K562 (cell line): ENCODE measurements around the gene LRP1B. TPM values are rescaled to one million over a fixed set of nuclear protein-coding genes. Genes with fewer than 3 reads are reported as not detected.

Experiments
- ATAC-seq: fragments of 200-7000 bp; cut with Tn5 transposase; 3 replicates; pipeline ENCODE4 v1.9.1; 2020; ENCODE audit warnings: moderate library complexity
- BruUV-seq: library from RNA; stranded (reverse); fragments of 400-500 nt; replicated peaks from 2 replicates; lab custom pipeline; 2021; lab: Mats Ljungman, UMichigan
- CTCF ChIA-PET: fragments of 300-600 bp; formaldehyde crosslinking; extraction: SDS; loops from one replicate; lab custom pipeline; 2021; ENCODE audit warnings: low intra/inter-chr PET ratio; lab: Yijun Ruan, JAX
- POLR2A ChIA-PET: fragments of 300-600, 350-650 bp; sonication (Branson Sonifier 250); formaldehyde crosslinking; extraction: SDS; loops from one replicate; lab custom pipeline; 2021; ENCODE audit warnings: antibody characterized with exemption, inconsistent platforms; lab: Yijun Ruan, JAX
- DNase-seq, 4 experiments: peaks; one replicate each; pipeline versions ENCODE4 v3.0.0 to v3.0.0-alpha.2; 2011 to 2018; ENCODE audit warnings: low spot score in 3 of 4, mixed read lengths in 3 of 4; ENCODE audit errors: extremely low read depth in 1 of 4
- FAIRE-seq: peaks from 2 replicates; lab custom pipeline; 2011; peaks lifted over from hg19 to GRCh38; lab: Jason Lieb, UNC
- H2AFZ ChIP-seq: 2 replicates; pipeline ENCODE4 v1.6.0; 2011; ENCODE audit warnings: low read depth, low read length, control low read depth, inconsistent platforms
- H3K27ac ChIP-seq: fragments of 200-600 bp; 3 replicates; pipeline ENCODE4 v1.8.0; 2011; ENCODE audit warnings: low read depth, mild to moderate bottlenecking, control low read depth, inconsistent platforms, low read length, moderate library complexity, mixed read lengths; ENCODE audit errors: extremely low read depth
- H3K27me3 ChIP-seq, 2 experiments: fragments of 300-600 bp in 1 of 2; 2 replicates in 1 of 2; 3 replicates in 1 of 2; pipeline versions ENCODE4 v1.6.0 to v1.8.0; 2011; ENCODE audit warnings: inconsistent platforms in 2 of 2, low read length in 2 of 2, mild to moderate bottlenecking in 1 of 2, mixed read lengths in 1 of 2, moderate library complexity in 1 of 2; ENCODE audit not compliant: control insufficient read depth in 2 of 2, insufficient read depth in 2 of 2
- H3K36me3 ChIP-seq: fragments of 300-600 bp; 3 replicates; pipeline ENCODE4 v1.8.0; 2011; ENCODE audit warnings: mild to moderate bottlenecking, low read length, inconsistent platforms; ENCODE audit not compliant: control insufficient read depth, insufficient read depth
- H3K4me1 ChIP-seq, 2 experiments: fragments of 200-600 bp in 1 of 2; replicated peaks in 1 of 2; 2 replicates in 1 of 2; 3 replicates in 1 of 2; pipeline versions ENCODE4 v1.5.1 to v1.8.0; 2011; ENCODE audit warnings: inconsistent platforms in 2 of 2, low read length in 2 of 2, mild to moderate bottlenecking in 1 of 2, mixed read lengths in 1 of 2, moderate library complexity in 1 of 2; ENCODE audit not compliant: control insufficient read depth in 2 of 2, insufficient read depth in 2 of 2
- H3K4me2 ChIP-seq: 2 replicates; pipeline ENCODE4 v1.6.1; 2011; ENCODE audit warnings: low read length, control low read depth, inconsistent platforms, mixed read lengths; ENCODE audit not compliant: insufficient read depth
- H3K4me3 ChIP-seq: fragments of 200-600 bp; sonication (generic), shearing (Covaris generic); 2 replicates; pipeline ENCODE4 v1.5.1; 2016; ENCODE audit warnings: control low read depth, inconsistent platforms
- H3K79me2 ChIP-seq: fragments of 200-600 bp; 3 replicates; pipeline ENCODE4 v1.8.0; 2011; ENCODE audit warnings: low read length, inconsistent platforms; ENCODE audit not compliant: control insufficient read depth, insufficient read depth
- H3K9ac ChIP-seq, 2 experiments: 2 replicates each; pipeline versions ENCODE4 v1.6.0 to v1.6.1; 2011; ENCODE audit warnings: low read depth in 2 of 2, low read length in 2 of 2, control low read depth in 1 of 2, inconsistent platforms in 1 of 2, mild to moderate bottlenecking in 1 of 2, mixed read lengths in 1 of 2; ENCODE audit not compliant: insufficient read depth in 1 of 2
- H3K9me1 ChIP-seq: one replicate; pipeline ENCODE4 v1.6.0; 2011; ENCODE audit warnings: inconsistent platforms, mild to moderate bottlenecking, low read length, moderate library complexity; ENCODE audit not compliant: control insufficient read depth, insufficient read depth
- H3K9me3 ChIP-seq: replicated peaks from 2 replicates; pipeline ENCODE4 v1.5.1; 2011; ENCODE audit warnings: low read depth, low read length, inconsistent platforms; ENCODE audit not compliant: control insufficient read depth, insufficient read depth
- H4K20me1 ChIP-seq: replicated peaks from 2 replicates; pipeline ENCODE4 v1.6.1; 2011; ENCODE audit warnings: low read length, inconsistent platforms, mixed read lengths; ENCODE audit not compliant: control insufficient read depth, insufficient read depth
- BRF1 ChIP-seq: IDR thresholded peaks from 3 replicates; pipeline ENCODE4 v1.6.1; 2011; ENCODE audit warnings: borderline replicate concordance, mild to moderate bottlenecking; ENCODE audit not compliant: insufficient read length; ENCODE audit errors: extremely low read depth
- CCNT2 ChIP-seq: IDR thresholded peaks from 2 replicates; pipeline ENCODE4 v1.6.1; 2011; ENCODE audit warnings: borderline replicate concordance, low read depth, mild to moderate bottlenecking, moderate library complexity, mixed read lengths, low read length; ENCODE audit not compliant: insufficient read length; ENCODE audit errors: extremely low read depth
- HDAC2 ChIP-seq: fragments of 450-650 bp; IDR thresholded peaks from 2 replicates; pipeline ENCODE4 v1.6.1; 2016; ENCODE audit warnings: mild to moderate bottlenecking
- KHSRP ChIP-seq: fragments of 450-650 bp; IDR thresholded peaks from 2 replicates; pipeline ENCODE4 v1.6.1; 2017
- NR4A1 ChIP-seq, 2 experiments: fragments of 250-450 bp in 1 of 2; fragments of 450-650 bp in 1 of 2; sonication (Bioruptor Pico) in 1 of 2; IDR thresholded peaks; 2 replicates each; pipeline versions ENCODE4 v1.4.0 to v1.6.1; 2016 to 2020; ENCODE audit warnings: mild to moderate bottlenecking in 2 of 2, missing compliant biosample characterization in 1 of 2, missing genetic modification characterization in 1 of 2, moderate library complexity in 1 of 2
- PCBP1 ChIP-seq: fragments of 200-400 bp; formaldehyde crosslinking; IDR thresholded peaks from 2 replicates; pipeline ENCODE4 v1.6.1; 2018; ENCODE audit warnings: mild to moderate bottlenecking, low read depth, low read length; ENCODE audit not compliant: poor library complexity, severe bottlenecking
- XRCC3 ChIP-seq: fragments of 450-650 bp; IDR thresholded peaks from 2 replicates; pipeline ENCODE4 v1.6.1; 2017; ENCODE audit warnings: mild to moderate bottlenecking, moderate library complexity
- ZC3H11A ChIP-seq: IDR thresholded peaks from 2 replicates; pipeline ENCODE4 v1.6.1; 2012; ENCODE audit warnings: low read depth, low read length, improper control_type of control experiment
- ZNF324 ChIP-seq: fragments of 250-450 bp; sonication (Bioruptor Pico); IDR thresholded peaks from 2 replicates; pipeline ENCODE4 v1.4.0; 2020; ENCODE audit warnings: mild to moderate bottlenecking
- ZNF76 ChIP-seq: fragments of 250-450 bp; sonication (Bioruptor Pico); IDR thresholded peaks from 2 replicates; pipeline ENCODE4 v1.4.0; 2020; ENCODE audit warnings: mild to moderate bottlenecking, moderate library complexity, borderline replicate concordance
- ZNF764 ChIP-seq: fragments of 250-450 bp; sonication (Bioruptor Pico); IDR thresholded peaks from 2 replicates; pipeline ENCODE4 v1.4.0; 2020; ENCODE audit warnings: low read depth, mild to moderate bottlenecking, moderate library complexity
- WGBS: fragments of 100-300 bp; shearing (Covaris generic); methylation state at CpG from one replicate; pipeline ENCODE4 v1.1.6; 2016; ENCODE audit warnings: low coverage, mixed read lengths; ENCODE audit not compliant: insufficient coverage; ENCODE audit errors: missing lambda C conversion rate; 5-methylcytosine and 5-hydroxymethylcytosine counted together
- in situ Hi-C: fragments of 300-500 bp; cut with MboI; formaldehyde crosslinking; loops from 4 replicates; pipeline ENCODE4 v1.15.0; 2018; ENCODE audit warnings: inconsistent platforms, mixed read lengths
- intact Hi-C: fragments of 100-400 bp; cut with micrococcal nuclease; formaldehyde crosslinking; loops from 2 replicates; pipeline ENCODE4 v1.14.2; 2022
- polyA plus RNA-seq, 8 experiments: library from polyadenylated mRNA; depleted of rRNA in 4 of 8; stranded (reverse) in 5 of 8; unstranded in 3 of 8; fragments of >200 nt; fragmentation: Nextera tagmentation in 2 of 8; fragmentation: Illumina TruSeq in 1 of 8; extraction: Ambion mirVana in 2 of 8; extraction: Trizol in 1 of 8; gene quantifications; 2 replicates each; pipeline versions ENCODE4 v1.2.1 to v1.2.3, GENCODE V29; 2011 to 2014; ENCODE audit warnings: inconsistent platforms in 1 of 8, missing spikeins in 1 of 8
- total RNA-seq, 7 experiments: library from RNA; depleted of rRNA in 6 of 7; stranded (reverse); fragments of >200 nt in 6 of 7; fragmentation: Illumina TruSeq in 2 of 7; extraction: Trizol in 2 of 7; gene quantifications; 2 replicates each; pipeline versions ENCODE4 v1.2.1 to v1.2.3, GENCODE V29; 2011 to 2021; ENCODE audit warnings: low replicate concordance in 1 of 7
- TF ChIP-seq, protein P1 (sequence below): fragments of 250-450 bp; sonication (Bioruptor Pico); IDR thresholded peaks from 2 replicates; pipeline ENCODE4 v1.8.0; 2022; ENCODE audit warnings: inconsistent platforms
- TF ChIP-seq, protein P2 (sequence below): fragments of 250-450 bp; sonication (Bioruptor Pico); IDR thresholded peaks from 2 replicates; pipeline ENCODE4 v1.8.0; 2021; ENCODE audit warnings: mild to moderate bottlenecking, moderate library complexity
- TF ChIP-seq, protein P3 (sequence below): fragments of 250-450 bp; sonication (Bioruptor Pico); IDR thresholded peaks from 2 replicates; pipeline ENCODE4 v1.4.0; 2020; ENCODE audit warnings: mild to moderate bottlenecking, moderate library complexity
- TF ChIP-seq, protein P4 (sequence below): sonication (generic); formaldehyde crosslinking; IDR thresholded peaks from 2 replicates; pipeline ENCODE4 v1.8.0; 2022; ENCODE audit warnings: mild to moderate bottlenecking, missing genetic modification reagents

The LRP1B gene
- total and polyA plus RNA-seq, 9 of the 15 experiments (the other 6 are each of a cell fraction or from before 2014, with no cell fraction given) = not detected

- no peak for FAIRE-seq
- Histone ChIP-seq H3K4me2 (no peak overlapping the region), H2AFZ (no peak overlapping the region), H3K27me3 (no peaks in the 10 kb centered on the region), H3K4me1 (no peaks in the 10 kb centered on the region), H3K9me1 (no peaks in the 10 kb centered on the region), H3K4me3 (no peak overlapping the region), H3K27ac (no peak overlapping the region), H4K20me1 (no peaks in the 10 kb centered on the region), H3K9me3 (no peaks in the 10 kb centered on the region; the same call in 1 of the 2 replicates), H3K36me3 (no peaks in the 10 kb centered on the region), H3K79me2 (no peaks in the 10 kb centered on the region), H3K9ac (no peak overlapping the region)
- WGBS = 2% methylated on average over 3 of the region's 3 CpGs
- no peak for DNase-seq
- CTCF ChIA-PET = no interaction called here
- ATAC-seq = no peak
- no TSS peak for BruUV-seq
- POLR2A ChIA-PET = no interaction called here
- in situ Hi-C loops = no loop called here
- intact Hi-C loops = no loop called here
- TF ChIP-seq ZNF324 (CRISPR knock-in tag) (no peak), HDAC2 (no peak), NR4A1 (CRISPR knock-in tag; IDR thresholded peaks at IDR 0.05) (no peak), NR4A1 (tag; IDR thresholded peaks at IDR 0.05) (no peak), ZNF764 (no peak), CCNT2 (no peak), PCBP1 (no peak), ZNF76 (CRISPR knock-in tag) (no peak), ZC3H11A (no peak), XRCC3 (no peak), KHSRP (no peak), BRF1 (no peak)
- TF ChIP-seq, protein P1, sequence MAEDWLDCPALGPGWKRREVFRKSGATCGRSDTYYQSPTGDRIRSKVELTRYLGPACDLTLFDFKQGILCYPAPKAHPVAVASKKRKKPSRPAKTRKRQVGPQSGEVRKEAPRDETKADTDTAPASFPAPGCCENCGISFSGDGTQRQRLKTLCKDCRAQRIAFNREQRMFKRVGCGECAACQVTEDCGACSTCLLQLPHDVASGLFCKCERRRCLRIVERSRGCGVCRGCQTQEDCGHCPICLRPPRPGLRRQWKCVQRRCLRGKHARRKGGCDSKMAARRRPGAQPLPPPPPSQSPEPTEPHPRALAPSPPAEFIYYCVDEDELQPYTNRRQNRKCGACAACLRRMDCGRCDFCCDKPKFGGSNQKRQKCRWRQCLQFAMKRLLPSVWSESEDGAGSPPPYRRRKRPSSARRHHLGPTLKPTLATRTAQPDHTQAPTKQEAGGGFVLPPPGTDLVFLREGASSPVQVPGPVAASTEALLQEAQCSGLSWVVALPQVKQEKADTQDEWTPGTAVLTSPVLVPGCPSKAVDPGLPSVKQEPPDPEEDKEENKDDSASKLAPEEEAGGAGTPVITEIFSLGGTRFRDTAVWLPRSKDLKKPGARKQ (CRISPR knock-in tag) = no peak
- TF ChIP-seq, protein P2, sequence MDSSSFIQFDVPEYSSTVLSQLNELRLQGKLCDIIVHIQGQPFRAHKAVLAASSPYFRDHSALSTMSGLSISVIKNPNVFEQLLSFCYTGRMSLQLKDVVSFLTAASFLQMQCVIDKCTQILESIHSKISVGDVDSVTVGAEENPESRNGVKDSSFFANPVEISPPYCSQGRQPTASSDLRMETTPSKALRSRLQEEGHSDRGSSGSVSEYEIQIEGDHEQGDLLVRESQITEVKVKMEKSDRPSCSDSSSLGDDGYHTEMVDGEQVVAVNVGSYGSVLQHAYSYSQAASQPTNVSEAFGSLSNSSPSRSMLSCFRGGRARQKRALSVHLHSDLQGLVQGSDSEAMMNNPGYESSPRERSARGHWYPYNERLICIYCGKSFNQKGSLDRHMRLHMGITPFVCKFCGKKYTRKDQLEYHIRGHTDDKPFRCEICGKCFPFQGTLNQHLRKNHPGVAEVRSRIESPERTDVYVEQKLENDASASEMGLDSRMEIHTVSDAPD (CRISPR knock-in tag) = no peak
- TF ChIP-seq, protein P3, sequence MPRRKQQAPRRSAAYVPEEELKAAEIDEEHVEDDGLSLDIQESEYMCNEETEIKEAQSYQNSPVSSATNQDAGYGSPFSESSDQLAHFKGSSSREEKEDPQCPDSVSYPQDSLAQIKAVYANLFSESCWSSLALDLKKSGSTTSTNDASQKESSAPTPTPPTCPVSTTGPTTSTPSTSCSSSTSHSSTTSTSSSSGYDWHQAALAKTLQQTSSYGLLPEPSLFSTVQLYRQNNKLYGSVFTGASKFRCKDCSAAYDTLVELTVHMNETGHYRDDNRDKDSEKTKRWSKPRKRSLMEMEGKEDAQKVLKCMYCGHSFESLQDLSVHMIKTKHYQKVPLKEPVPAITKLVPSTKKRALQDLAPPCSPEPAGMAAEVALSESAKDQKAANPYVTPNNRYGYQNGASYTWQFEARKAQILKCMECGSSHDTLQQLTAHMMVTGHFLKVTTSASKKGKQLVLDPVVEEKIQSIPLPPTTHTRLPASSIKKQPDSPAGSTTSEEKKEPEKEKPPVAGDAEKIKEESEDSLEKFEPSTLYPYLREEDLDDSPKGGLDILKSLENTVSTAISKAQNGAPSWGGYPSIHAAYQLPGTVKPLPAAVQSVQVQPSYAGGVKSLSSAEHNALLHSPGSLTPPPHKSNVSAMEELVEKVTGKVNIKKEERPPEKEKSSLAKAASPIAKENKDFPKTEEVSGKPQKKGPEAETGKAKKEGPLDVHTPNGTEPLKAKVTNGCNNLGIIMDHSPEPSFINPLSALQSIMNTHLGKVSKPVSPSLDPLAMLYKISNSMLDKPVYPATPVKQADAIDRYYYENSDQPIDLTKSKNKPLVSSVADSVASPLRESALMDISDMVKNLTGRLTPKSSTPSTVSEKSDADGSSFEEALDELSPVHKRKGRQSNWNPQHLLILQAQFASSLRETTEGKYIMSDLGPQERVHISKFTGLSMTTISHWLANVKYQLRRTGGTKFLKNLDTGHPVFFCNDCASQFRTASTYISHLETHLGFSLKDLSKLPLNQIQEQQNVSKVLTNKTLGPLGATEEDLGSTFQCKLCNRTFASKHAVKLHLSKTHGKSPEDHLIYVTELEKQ = no peak
- TF ChIP-seq, protein P4, sequence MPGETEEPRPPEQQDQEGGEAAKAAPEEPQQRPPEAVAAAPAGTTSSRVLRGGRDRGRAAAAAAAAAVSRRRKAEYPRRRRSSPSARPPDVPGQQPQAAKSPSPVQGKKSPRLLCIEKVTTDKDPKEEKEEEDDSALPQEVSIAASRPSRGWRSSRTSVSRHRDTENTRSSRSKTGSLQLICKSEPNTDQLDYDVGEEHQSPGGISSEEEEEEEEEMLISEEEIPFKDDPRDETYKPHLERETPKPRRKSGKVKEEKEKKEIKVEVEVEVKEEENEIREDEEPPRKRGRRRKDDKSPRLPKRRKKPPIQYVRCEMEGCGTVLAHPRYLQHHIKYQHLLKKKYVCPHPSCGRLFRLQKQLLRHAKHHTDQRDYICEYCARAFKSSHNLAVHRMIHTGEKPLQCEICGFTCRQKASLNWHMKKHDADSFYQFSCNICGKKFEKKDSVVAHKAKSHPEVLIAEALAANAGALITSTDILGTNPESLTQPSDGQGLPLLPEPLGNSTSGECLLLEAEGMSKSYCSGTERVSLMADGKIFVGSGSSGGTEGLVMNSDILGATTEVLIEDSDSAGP = no peak
These were observed 1480.0 kb downstream of the LRP1B start for GRCh38 chr2:140650825-140651224.
